K562 (cell line): ENCODE results near the gene HNRNPDL. TPM values are rescaled to one million over a fixed set of nuclear protein-coding genes. Genes with fewer than 3 reads are reported as not detected.

ENCODE experiments used
- CCNT2 ChIP-seq: IDR thresholded peaks from 2 replicates; pipeline ENCODE4 v1.6.1; 2011; ENCODE audit warnings: borderline replicate concordance, low read depth, mild to moderate bottlenecking, moderate library complexity, mixed read lengths, low read length; ENCODE audit not compliant: insufficient read length; ENCODE audit errors: extremely low read depth
- CHD2 ChIP-seq: IDR thresholded peaks from 2 replicates; pipeline ENCODE4 v1.6.1; 2011; ENCODE audit warnings: low read depth, low read length
- HNRNPL ChIP-seq: fragments of 200-400 bp; formaldehyde crosslinking; IDR thresholded peaks from 2 replicates; pipeline ENCODE4 v1.6.1; 2017; ENCODE audit warnings: low read depth, mild to moderate bottlenecking, low read length
- JUNB ChIP-seq: fragments of 450-650 bp; formaldehyde crosslinking; conservative IDR thresholded peaks from 2 replicates; pipeline ENCODE4 v1.4.0; 2020; ENCODE audit warnings: mild to moderate bottlenecking
- KLF13 ChIP-seq: fragments of 450-650 bp; IDR thresholded peaks from 2 replicates; pipeline ENCODE4 v1.6.1; 2016; ENCODE audit warnings: missing genetic modification characterization, low read depth, mild to moderate bottlenecking, missing compliant biosample characterization, moderate library complexity, borderline replicate concordance
- L3MBTL2 ChIP-seq: fragments of 450-650 bp; IDR thresholded peaks from 2 replicates; pipeline ENCODE4 v1.6.1; 2016; ENCODE audit warnings: mild to moderate bottlenecking, moderate library complexity
- NCOA1 ChIP-seq: fragments of 450-650 bp; IDR thresholded peaks from 2 replicates; pipeline ENCODE4 v1.6.1; 2016; ENCODE audit warnings: low read depth
- NEUROD1 ChIP-seq: fragments of 150-350 bp; IDR thresholded peaks from 2 replicates; pipeline ENCODE4 v1.6.1; 2014; ENCODE audit warnings: borderline replicate concordance, low read length, low read depth; ENCODE audit not compliant: partially characterized antibody
- SMAD2 ChIP-seq: fragments of 150-350 bp; IDR thresholded peaks from 2 replicates; pipeline ENCODE4 v1.6.1; 2014; ENCODE audit warnings: low read depth, mild to moderate bottlenecking, low read length
- SUPT5H ChIP-seq: fragments of 450-650 bp; IDR thresholded peaks from 2 replicates; pipeline ENCODE4 v1.6.1; 2016
- TRIM28 ChIP-seq: fragments of 450-650 bp; IDR thresholded peaks from 2 replicates; pipeline ENCODE4 v1.6.1; 2017
- ZNF644 ChIP-seq: fragments of 200-800 bp; sonication (Bioruptor generic); IDR thresholded peaks from 2 replicates; pipeline ENCODE4 v1.6.1; 2016; ENCODE audit warnings: low read depth, missing genetic modification characterization, missing compliant biosample characterization
- polyA plus RNA-seq, 8 experiments: library from polyadenylated mRNA; depleted of rRNA in 4 of 8; stranded (reverse) in 5 of 8; unstranded in 3 of 8; fragments of >200 nt; fragmentation: Nextera tagmentation in 2 of 8; fragmentation: Illumina TruSeq in 1 of 8; extraction: Ambion mirVana in 2 of 8; extraction: Trizol in 1 of 8; gene quantifications; 2 replicates each; pipeline versions ENCODE4 v1.2.1 to v1.2.3, GENCODE V29; 2011 to 2014; ENCODE audit warnings: inconsistent platforms in 1 of 8, missing spikeins in 1 of 8
- total RNA-seq, 7 experiments: library from RNA; depleted of rRNA in 6 of 7; stranded (reverse); fragments of >200 nt in 6 of 7; fragmentation: Illumina TruSeq in 2 of 7; extraction: Trizol in 2 of 7; gene quantifications; 2 replicates each; pipeline versions ENCODE4 v1.2.1 to v1.2.3, GENCODE V29; 2011 to 2021; ENCODE audit warnings: low replicate concordance in 1 of 7
- TF ChIP-seq, protein P1 (sequence below), 2 experiments: fragments of 450-650 bp; IDR thresholded peaks; 2 replicates each; pipeline ENCODE4 v1.6.1; 2016; ENCODE audit warnings: mild to moderate bottlenecking in 2 of 2, borderline replicate concordance in 1 of 2, low read depth in 1 of 2, moderate library complexity in 1 of 2
- TF ChIP-seq, protein P2 (sequence below): fragments of 450-650 bp; IDR thresholded peaks from 2 replicates; pipeline ENCODE4 v1.7.1; 2018; ENCODE audit warnings: mild to moderate bottlenecking, low read depth; ENCODE audit not compliant: partially characterized antibody

Gene HNRNPDL
- total and polyA plus RNA-seq, 9 of the 15 experiments (the other 6 are each of a cell fraction or from before 2014, with no cell fraction given) = 243 to 652 (median 351) TPM

DNA sequence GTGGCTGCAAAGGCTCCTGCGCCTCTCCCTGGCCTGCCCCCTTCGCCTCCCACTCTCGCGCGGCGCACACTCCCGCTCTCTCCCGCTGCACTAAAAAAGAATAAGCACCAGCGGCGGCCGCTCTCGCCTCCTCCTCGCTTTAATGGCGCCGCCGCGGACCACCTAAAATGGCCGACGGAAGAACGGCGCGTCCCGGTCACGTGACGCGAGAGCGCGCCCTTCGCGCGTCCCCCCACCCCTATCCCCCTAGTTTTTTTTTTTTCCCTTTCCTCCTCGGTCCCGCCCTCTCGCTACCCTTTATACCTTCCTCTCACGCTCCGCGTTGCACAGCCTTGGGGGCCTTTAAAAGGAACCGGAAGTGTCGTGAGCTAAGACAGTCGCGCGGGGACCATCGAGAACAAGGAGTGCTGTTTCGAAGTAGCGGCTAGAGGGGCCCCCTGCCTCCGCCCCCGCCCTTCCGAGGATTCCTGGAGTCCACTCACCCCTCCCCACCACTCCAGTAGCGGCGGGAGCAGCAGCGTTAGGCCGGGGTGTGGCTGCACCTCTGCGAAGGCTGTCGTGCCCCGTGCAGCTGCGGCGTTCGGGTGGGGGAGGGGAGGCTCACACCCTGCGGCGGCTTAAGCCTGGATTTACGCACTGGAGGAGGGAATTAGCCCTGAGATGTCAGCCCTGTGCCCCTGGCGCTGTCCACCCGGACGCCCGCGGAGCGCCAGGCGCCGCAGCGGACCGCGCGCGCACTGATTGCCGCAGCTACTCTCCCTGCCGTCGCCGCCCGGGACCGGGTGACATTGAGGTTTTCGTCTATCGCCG is 56.2 kb downstream of the HNRNPDL start, which contains the start of gene HNRNPD (continued):
- TF ChIP-seq, protein P1, sequence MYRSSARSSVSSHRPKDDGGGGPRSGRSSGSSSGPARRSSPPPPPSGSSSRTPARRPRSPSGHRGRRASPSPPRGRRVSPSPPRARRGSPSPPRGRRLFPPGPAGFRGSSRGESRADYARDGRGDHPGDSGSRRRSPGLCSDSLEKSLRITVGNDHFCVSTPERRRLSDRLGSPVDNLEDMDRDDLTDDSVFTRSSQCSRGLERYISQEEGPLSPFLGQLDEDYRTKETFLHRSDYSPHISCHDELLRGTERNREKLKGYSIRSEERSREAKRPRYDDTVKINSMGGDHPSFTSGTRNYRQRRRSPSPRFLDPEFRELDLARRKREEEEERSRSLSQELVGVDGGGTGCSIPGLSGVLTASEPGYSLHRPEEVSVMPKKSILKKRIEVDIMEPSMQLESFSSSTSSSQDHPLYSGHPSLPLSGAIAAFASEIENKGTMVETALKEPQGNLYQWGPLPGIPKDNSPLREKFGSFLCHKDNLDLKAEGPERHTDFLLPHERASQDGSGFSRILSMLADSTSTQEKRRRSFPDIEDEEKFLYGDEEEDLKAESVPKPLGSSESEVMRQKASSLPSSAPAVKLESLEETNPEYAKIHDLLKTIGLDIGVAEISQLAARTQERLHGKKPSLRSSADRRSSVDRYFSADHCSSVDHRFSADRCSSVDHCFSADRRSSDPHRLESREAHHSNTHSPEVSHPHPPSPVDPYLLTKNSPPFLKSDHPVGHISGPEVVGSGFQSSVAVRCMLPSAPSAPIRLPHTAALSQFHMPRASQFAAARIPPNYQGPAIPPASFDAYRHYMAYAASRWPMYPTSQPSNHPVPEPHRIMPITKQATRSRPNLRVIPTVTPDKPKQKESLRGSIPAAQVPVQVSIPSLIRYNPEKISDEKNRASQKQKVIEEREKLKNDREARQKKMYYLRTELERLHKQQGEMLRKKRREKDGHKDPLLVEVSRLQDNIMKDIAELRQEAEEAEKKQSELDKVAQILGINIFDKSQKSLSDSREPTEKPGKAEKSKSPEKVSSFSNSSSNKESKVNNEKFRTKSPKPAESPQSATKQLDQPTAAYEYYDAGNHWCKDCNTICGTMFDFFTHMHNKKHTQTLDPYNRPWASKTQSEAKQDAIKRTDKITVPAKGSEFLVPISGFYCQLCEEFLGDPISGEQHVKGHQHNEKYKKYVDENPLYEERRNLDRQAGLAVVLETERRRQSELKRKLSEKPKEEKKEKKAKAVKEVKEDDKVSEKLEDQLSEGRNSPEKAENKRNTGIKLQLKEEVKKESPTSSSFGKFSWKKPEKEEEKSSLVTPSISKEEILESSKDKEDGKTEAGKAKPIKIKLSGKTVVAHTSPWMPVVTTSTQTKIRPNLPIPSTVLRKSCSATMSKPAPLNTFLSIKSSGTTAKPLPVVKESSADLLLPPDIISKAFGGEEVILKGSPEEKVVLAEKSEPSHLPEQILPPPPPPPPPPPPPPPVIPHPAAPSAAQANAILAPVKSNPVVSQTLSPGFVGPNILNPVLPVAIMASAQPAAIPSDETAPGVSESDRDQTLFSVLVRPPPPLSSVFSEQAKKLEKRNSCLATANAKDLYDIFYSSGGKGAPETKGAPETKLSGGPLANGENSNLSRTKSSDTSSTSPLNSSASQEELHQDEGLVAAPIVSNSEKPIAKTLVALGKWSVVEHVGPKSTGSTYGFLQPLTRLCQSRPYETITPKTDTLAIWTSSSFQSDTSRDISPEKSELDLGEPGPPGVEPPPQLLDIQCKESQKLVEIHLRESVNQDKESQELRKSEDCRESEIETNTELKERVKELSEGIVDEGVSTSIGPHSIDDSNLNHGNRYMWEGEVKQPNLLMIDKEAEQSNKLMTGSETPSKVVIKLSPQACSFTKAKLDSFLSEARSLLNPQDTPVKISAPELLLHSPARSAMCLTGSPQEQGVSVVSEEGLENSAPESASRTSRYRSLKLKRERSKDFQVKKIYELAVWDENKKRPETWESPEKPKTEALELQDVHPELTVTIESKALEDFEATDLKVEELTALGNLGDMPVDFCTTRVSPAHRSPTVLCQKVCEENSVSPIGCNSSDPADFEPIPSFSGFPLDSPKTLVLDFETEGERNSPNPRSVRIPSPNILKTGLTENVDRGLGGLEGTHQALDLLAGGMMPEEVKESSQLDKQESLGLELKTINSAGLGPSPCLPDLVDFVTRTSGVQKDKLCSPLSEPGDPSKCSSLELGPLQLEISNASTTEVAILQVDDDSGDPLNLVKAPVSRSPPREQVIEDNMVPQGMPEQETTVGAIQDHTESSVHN (IDR thresholded peaks at IDR 0.05; ENCODE audit: borderline replicate concordance in 1 of 2, low read depth in 1 of 2) = peak in 1 of 2 experiments; percentile 69; a peak in 2 of 4 replicates
- 0 out of 2 replicates have a peak, but pooled peaks have one; percentile 62 for TF ChIP-seq HNRNPL
- peak; percentile 82 for TF ChIP-seq CCNT2
- peak; percentile 74 for TF ChIP-seq NCOA1
- TF ChIP-seq L3MBTL2 = peak; percentile 88
- TF ChIP-seq TRIM28 = peak; percentile 35; the same call in 1 of the 2 replicates
- TF ChIP-seq JUNB (CRISPR knock-in tag) = 0 out of 2 replicates have a peak, but pooled peaks have one; percentile 14
- TF ChIP-seq KLF13 = peak; percentile 70
- peak; percentile 80 for TF ChIP-seq SUPT5H
- peak; percentile 63; the same call in 1 of the 2 replicates for TF ChIP-seq CHD2
- TF ChIP-seq SMAD2 = no peak
- TF ChIP-seq, protein P2, sequence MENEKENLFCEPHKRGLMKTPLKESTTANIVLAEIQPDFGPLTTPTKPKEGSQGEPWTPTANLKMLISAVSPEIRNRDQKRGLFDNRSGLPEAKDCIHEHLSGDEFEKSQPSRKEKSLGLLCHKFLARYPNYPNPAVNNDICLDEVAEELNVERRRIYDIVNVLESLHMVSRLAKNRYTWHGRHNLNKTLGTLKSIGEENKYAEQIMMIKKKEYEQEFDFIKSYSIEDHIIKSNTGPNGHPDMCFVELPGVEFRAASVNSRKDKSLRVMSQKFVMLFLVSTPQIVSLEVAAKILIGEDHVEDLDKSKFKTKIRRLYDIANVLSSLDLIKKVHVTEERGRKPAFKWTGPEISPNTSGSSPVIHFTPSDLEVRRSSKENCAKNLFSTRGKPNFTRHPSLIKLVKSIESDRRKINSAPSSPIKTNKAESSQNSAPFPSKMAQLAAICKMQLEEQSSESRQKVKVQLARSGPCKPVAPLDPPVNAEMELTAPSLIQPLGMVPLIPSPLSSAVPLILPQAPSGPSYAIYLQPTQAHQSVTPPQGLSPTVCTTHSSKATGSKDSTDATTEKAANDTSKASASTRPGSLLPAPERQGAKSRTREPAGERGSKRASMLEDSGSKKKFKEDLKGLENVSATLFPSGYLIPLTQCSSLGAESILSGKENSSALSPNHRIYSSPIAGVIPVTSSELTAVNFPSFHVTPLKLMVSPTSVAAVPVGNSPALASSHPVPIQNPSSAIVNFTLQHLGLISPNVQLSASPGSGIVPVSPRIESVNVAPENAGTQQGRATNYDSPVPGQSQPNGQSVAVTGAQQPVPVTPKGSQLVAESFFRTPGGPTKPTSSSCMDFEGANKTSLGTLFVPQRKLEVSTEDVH = peak; percentile 85
- peak; percentile 65 for TF ChIP-seq NEUROD1
- peak; percentile 80; the same call in 1 of the 2 replicates for TF ChIP-seq ZNF644 (tag)
